ENCODE measurements around the gene RPL29. TPM values are rescaled to one million over a fixed set of nuclear protein-coding genes. Genes with fewer than 3 reads are reported as not detected.

Gene RPL29
- total and polyA plus RNA-seq, 2 of the 8 experiments (the other 6 are each of a cell fraction or from before 2014, with no cell fraction given): 1,467 to 2,660 TPM

GRCh38 chr3:52024765-52025452, 29.2 kb upstream of the RPL29 start:
- Histone ChIP-seq H4K8ac (ENCODE audit: extremely low read depth, insufficient read depth, low read length) (no peak overlapping the region), H4K20me1 (replicated peaks in 1 of 2; ENCODE audit: control insufficient read depth in 1 of 2, insufficient read depth in 2 of 2, low read length in 2 of 2) (no peaks in the 10 kb centered on the region), H3K18ac (ENCODE audit: extremely low read depth, low read length) (no peak overlapping the region), H3K27ac (ENCODE audit: low read depth, low read length) (no peak overlapping the region), H3K4me1 (replicated peaks in 1 of 4; ENCODE audit: control insufficient read depth in 3 of 4, insufficient read depth in 4 of 4, low read length in 3 of 4) (peaks cover 0 to 5% (median 2%) of the 10 kb centered on the region in 4 experiments; a peak in 3 of 7 replicates), H3K14ac (ENCODE audit: insufficient read length) (no peak overlapping the region), H3K27me3 (replicated peaks in 1 of 4; ENCODE audit: control insufficient read depth in 3 of 4, extremely low read depth in 1 of 4, insufficient read depth in 3 of 4, low read length in 3 of 4) (no peaks in the 10 kb centered on the region), H4K91ac (replicated peaks; ENCODE audit: insufficient read length, low read length) (no peak overlapping the region), H2AK5ac (ENCODE audit: low read depth, low read length) (no peak overlapping the region), H4K5ac (ENCODE audit: insufficient read length, low read depth, low read length) (no peak overlapping the region), H2BK12ac (ENCODE audit: low read depth, low read length) (no peak overlapping the region), H3K23me2 (ENCODE audit: low read depth, low read length) (peaks cover 1% of the 10 kb centered on the region; the same call in 1 of the 2 replicates), H3K79me2 (ENCODE audit: control insufficient read depth in 1 of 2, insufficient read depth in 2 of 2, low read length in 2 of 2) (no peaks in the 10 kb centered on the region), H3K4ac (replicated peaks; ENCODE audit: insufficient read length, low read depth, low read length) (no peak overlapping the region), H3K4me3 (ENCODE audit: extremely low read depth in 1 of 4, insufficient read depth in 2 of 4, low read depth in 3 of 4, low read length in 4 of 4) (no peak overlapping the region), H3K9me3 (ENCODE audit: insufficient read depth in 2 of 2, low read depth in 1 of 2, low read length in 1 of 2) (no peaks in the 10 kb centered on the region), H3K4me2 (ENCODE audit: insufficient read depth in 1 of 2, low read depth in 2 of 2, low read length in 2 of 2) (no peak overlapping the region), H3K79me1 (ENCODE audit: low read depth, low read length) (no peaks in the 10 kb centered on the region), H2BK120ac (replicated peaks; ENCODE audit: low read depth, low read length) (no peak overlapping the region), H3K36me3 (ENCODE audit: control insufficient read depth in 2 of 4, insufficient read depth in 4 of 4, low read length in 3 of 4) (no peaks in the 10 kb centered on the region), H3K56ac (replicated peaks; ENCODE audit: insufficient read length, low read depth, low read length) (no peak overlapping the region), H2BK5ac (ENCODE audit: low read depth, low read length) (no peak overlapping the region), H3K9ac (replicated peaks in 1 of 4; ENCODE audit: extremely low read depth in 1 of 4, low read depth in 3 of 4, low read length in 3 of 4) (no peak overlapping the region), H3K23ac (ENCODE audit: insufficient read length) (no peak overlapping the region), H2BK15ac (ENCODE audit: low read length) (no peak overlapping the region), H2AFZ (ENCODE audit: low read length) (no peak overlapping the region), H2BK20ac (ENCODE audit: low read length) (no peak overlapping the region)
- CTCF ChIA-PET (ENCODE audit: partially characterized antibody): interaction anchor here (1.0 to 9.4 kb wide), 5 partner anchors 10 to 28 kb away, joined by 3 to 124 read pairs (median 7); no protein-coding TSS in a partner anchor
- TF ChIP-seq CHD2 (IDR thresholded peaks at IDR 0.05; ENCODE audit: low read length): no peak
- no peak for TF ChIP-seq CEBPB (IDR thresholded peaks at IDR 0.05; ENCODE audit: low read depth, low read length)
- no peak for TF ChIP-seq HDAC6 (IDR thresholded peaks at IDR 0.05; ENCODE audit: low read depth, low read length)
- TF ChIP-seq RNF2 (IDR thresholded peaks at IDR 0.05; ENCODE audit: borderline replicate concordance, low read depth, low read length, missing control alignments, poor library complexity, severe bottlenecking): no peak
- TF ChIP-seq GTF2F1 (IDR thresholded peaks at IDR 0.05; ENCODE audit: borderline replicate concordance, low read depth, low read length): no peak
- no peak for TF ChIP-seq GABPA (IDR thresholded peaks at IDR 0.05; ENCODE audit: borderline replicate concordance, insufficient read depth, low read length)
- TF ChIP-seq JUND (IDR thresholded peaks at IDR 0.05; ENCODE audit: low read length): no peak
- TF ChIP-seq TEAD4 (IDR thresholded peaks at IDR 0.05; ENCODE audit: low read depth, low read length): no peak
- no peak for TF ChIP-seq RXRA (IDR thresholded peaks at IDR 0.05; ENCODE audit: insufficient read depth, low read depth, low read length)
- POLR2A ChIA-PET (ENCODE audit: partially characterized antibody): interaction anchor here (1.5 kb wide), 1 partner anchor 10 kb away, joined by 3 read pairs; no protein-coding TSS in a partner anchor
- 90% methylated on average over 6 of the region's 6 CpGs; no CpG with 5 or more reads in 1 of the 2 experiments for WGBS, 2 experiments (ENCODE audit: extremely low coverage in 1 of 2, insufficient coverage in 1 of 2, insufficient read length in 1 of 2, insufficient replicate concordance in 2 of 2, low coverage in 1 of 2, low lambda C conversion rate in 2 of 2, missing lambda C conversion rate in 1 of 2)
- DNase-seq (ENCODE audit: low read depth in 1 of 2, low spot score in 2 of 2): no peak
- no peak for FAIRE-seq
